ENCODE data around the gene IL3RA. TPM values are rescaled to one million over a fixed set of nuclear protein-coding genes. Genes with fewer than 3 reads are reported as not detected.

Gene IL3RA
- total RNA-seq, 1 donor: 0.09 TPM

GRCh38 chrX:1390621-1391369 is 54.2 kb downstream of the IL3RA start:
- TF ChIP-seq, protein P1, sequence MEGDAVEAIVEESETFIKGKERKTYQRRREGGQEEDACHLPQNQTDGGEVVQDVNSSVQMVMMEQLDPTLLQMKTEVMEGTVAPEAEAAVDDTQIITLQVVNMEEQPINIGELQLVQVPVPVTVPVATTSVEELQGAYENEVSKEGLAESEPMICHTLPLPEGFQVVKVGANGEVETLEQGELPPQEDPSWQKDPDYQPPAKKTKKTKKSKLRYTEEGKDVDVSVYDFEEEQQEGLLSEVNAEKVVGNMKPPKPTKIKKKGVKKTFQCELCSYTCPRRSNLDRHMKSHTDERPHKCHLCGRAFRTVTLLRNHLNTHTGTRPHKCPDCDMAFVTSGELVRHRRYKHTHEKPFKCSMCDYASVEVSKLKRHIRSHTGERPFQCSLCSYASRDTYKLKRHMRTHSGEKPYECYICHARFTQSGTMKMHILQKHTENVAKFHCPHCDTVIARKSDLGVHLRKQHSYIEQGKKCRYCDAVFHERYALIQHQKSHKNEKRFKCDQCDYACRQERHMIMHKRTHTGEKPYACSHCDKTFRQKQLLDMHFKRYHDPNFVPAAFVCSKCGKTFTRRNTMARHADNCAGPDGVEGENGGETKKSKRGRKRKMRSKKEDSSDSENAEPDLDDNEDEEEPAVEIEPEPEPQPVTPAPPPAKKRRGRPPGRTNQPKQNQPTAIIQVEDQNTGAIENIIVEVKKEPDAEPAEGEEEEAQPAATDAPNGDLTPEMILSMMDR (IDR thresholded peaks at IDR 0.05; ENCODE audit: insufficient read depth, low read length): no peak
- peak overlapping the region; percentile 84 for H3K4me3 ChIP-seq (ENCODE audit: low read depth, low read length)
- DNase-seq (ENCODE audit: low read depth): no peak

DNA sequence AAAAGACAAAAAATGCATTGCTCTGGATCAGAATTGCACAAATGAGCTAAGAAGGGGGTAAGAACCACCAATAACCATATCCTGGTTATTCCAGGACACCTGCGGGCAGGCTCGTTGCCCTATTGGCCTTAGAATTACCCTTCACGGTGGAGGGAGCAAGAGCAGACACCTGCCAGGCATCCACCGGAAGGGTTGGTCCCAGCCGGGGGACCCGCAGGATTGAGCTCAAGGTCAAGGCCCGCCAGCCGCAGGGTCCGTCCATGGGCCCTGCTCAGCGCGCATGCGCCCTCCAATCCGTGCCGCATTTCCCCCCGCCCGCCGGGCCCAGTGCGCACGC is 54.8 kb downstream of the IL3RA start:
- peak overlapping the region; percentile 84 for H3K4me3 ChIP-seq (ENCODE audit: low read depth, low read length)
- TF ChIP-seq, protein P1 (IDR thresholded peaks at IDR 0.05; ENCODE audit: insufficient read depth, low read length): no peak
- peak; percentile 23 for DNase-seq (ENCODE audit: low read depth)

- DNase-seq (ENCODE audit: low read depth): peak; percentile 95
- TF ChIP-seq, protein P1 (IDR thresholded peaks at IDR 0.05; ENCODE audit: insufficient read depth, low read length): no peak
- peak within 1 kb of the TSS; percentile 84 for H3K4me3 ChIP-seq (ENCODE audit: low read depth, low read length)
These were observed 55.3 kb downstream of the IL3RA start, which contains the start of gene SLC25A6 for GRCh38 chrX:1391707-1392375. SLC25A6 (minus strand) TSS chrX:1392113; CDS start chrX:1392009, 104 bp downstream.

- peak overlapping the region; percentile 79 for H3K4me3 ChIP-seq (ENCODE audit: low read depth, low read length)
- TF ChIP-seq, protein P1 (IDR thresholded peaks at IDR 0.05; ENCODE audit: insufficient read depth, low read length): no peak
- DNase-seq (ENCODE audit: low read depth): peak; percentile 64
These were observed 55.9 kb downstream of the IL3RA start for GRCh38 chrX:1392376-1393068.

- peak overlapping the region; percentile 79 for H3K4me3 ChIP-seq (ENCODE audit: low read depth, low read length)
- DNase-seq (ENCODE audit: low read depth): no peak
- TF ChIP-seq, protein P1 (IDR thresholded peaks at IDR 0.05; ENCODE audit: insufficient read depth, low read length): no peak
These were observed 57.5 kb downstream of the IL3RA start for GRCh38 chrX:1393871-1394615.
